ENCODE data around the gene TAF4.
A peak's percentile ranks its signal among the peaks of the same experiment; 100 is the strongest.

Gene TAF4

DNA sequence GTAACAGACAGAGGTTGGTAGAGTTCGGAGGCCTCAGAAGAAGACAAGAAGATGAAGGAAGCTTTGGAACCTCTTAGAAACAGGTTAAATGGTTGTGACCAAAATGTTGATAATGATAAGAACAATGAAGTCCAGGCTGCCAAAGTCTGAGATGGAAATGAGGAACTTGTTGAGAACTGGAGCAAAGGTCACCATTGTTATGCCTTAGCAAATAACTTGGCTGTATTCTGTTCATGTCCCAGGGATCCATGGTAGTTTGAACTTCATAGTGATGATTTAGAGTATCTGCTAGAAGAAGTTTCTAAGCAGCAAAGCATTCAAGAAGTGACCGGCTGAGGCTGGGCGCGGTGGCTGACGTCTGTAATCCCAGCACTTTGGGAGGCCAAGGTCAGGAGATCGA is 45.5 kb upstream of the TAF4 start (continued):
- no peak for TF ChIP-seq ZNF426 (tag by site-specific recombination; IDR thresholded peaks at IDR 0.05)

DNA sequence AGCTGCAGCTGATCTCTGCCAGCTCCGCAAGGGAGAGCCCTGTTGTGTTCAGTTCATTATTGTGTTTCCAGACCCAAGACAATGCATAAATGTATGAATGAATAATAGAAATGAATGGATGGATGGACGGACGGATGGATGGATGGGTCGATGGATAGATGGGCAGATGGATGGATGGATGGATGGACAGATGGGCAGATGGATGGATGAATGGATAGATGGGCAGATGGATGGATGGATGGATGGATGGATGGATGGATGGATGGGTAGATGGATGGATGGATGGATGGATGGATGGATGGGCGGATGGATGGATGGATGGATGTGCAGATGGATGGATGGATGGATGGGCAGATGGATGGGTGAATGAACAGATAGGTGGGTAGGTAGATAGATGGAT is 39.9 kb upstream of the TAF4 start:
- ChIA-PET CTCF (no interaction called here), POLR2A (interaction anchor here (0.5 to 1.8 kb wide), 2 partner anchors 11 to 16 kb away, joined by 3 to 7 read pairs; no protein-coding TSS in a partner anchor)
- H3K27ac ChIP-seq (ENCODE audit: extremely low read depth, low read depth, low read length), result no peak overlapping the region
- H3K4me1 ChIP-seq (ENCODE audit: control insufficient read depth, insufficient read depth, low read length), result no peaks in the 10 kb centered on the region
- H3K4me3 ChIP-seq (ENCODE audit: low read depth, low read length), result no peak overlapping the region
- H3K9me3 ChIP-seq (ENCODE audit: control insufficient read depth, insufficient read depth, low read depth, low read length), result no peaks in the 10 kb centered on the region
- no peak for TF ChIP-seq ZNF626 (tag by site-specific recombination; IDR thresholded peaks at IDR 0.05)
- peak; percentile 87 for TF ChIP-seq ZBTB17 (tag by site-specific recombination; IDR thresholded peaks at IDR 0.05)
- peak; percentile 97 for TF ChIP-seq ZNF366 (tag by site-specific recombination; conservative IDR thresholded peaks at IDR 0.05)
- H3K36me3 ChIP-seq (ENCODE audit: control insufficient read depth in 2 of 2, insufficient read depth in 1 of 2, low read length in 2 of 2), result no peaks in the 10 kb centered on the region

DNA sequence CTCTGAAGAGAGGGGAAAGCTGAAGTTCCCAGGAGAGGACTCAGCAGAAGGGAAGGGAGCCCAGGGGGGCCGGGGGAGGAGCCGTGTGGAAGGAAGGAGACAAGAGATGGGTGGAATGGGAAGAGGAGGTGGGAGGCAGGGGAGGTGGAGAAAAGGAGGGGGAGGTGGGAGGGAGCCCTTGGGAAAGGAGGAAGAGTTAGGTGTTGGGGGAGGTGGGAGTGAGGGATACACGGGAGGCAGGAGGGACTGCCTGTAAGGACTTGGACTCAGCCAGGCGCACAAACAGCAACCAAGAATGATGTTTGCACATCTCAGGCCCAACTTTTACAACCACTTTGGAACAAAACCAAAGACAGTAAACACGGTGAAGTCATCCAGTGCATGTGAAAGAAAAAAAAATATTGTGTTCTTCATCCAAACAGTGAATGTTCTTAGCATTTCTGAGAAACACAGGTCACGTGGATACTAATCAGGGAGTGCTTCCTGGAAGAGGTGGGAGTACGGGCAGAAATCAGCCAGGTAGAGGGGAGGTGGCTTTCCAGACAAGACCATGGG is 39.2 kb upstream of the TAF4 start:
- Histone ChIP-seq H3K4me3 (ENCODE audit: low read depth, low read length) (no peak overlapping the region), H3K27ac (ENCODE audit: extremely low read depth, low read depth, low read length) (no peak overlapping the region), H3K4me1 (ENCODE audit: control insufficient read depth, insufficient read depth, low read length) (no peaks in the 10 kb centered on the region), H3K9me3 (ENCODE audit: control insufficient read depth, insufficient read depth, low read depth, low read length) (no peaks in the 10 kb centered on the region), H3K36me3 (ENCODE audit: control insufficient read depth in 2 of 2, insufficient read depth in 1 of 2, low read length in 2 of 2) (no peaks in the 10 kb centered on the region)
- ChIA-PET CTCF (no interaction called here), POLR2A (interaction anchor here (0.5 to 0.7 kb wide), 2 partner anchors 11 to 209 kb away, joined by 3 to 4 read pairs; no protein-coding TSS in a partner anchor)
- TF ChIP-seq, protein P1, sequence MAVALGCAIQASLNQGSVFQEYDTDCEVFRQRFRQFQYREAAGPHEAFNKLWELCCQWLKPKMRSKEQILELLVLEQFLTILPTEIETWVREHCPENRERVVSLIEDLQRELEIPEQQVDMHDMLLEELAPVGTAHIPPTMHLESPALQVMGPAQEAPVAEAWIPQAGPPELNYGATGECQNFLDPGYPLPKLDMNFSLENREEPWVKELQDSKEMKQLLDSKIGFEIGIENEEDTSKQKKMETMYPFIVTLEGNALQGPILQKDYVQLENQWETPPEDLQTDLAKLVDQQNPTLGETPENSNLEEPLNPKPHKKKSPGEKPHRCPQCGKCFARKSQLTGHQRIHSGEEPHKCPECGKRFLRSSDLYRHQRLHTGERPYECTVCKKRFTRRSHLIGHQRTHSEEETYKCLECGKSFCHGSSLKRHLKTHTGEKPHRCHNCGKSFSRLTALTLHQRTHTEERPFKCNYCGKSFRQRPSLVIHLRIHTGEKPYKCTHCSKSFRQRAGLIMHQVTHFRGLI (tag by site-specific recombination; IDR thresholded peaks at IDR 0.05), result no peak
- TF ChIP-seq ZFP37 (tag by site-specific recombination; IDR thresholded peaks at IDR 0.05), result peak; percentile 86
- TF ChIP-seq ZNF335 (tag by site-specific recombination; conservative IDR thresholded peaks at IDR 0.05), result peak; percentile 77
- TF ChIP-seq, protein P2, sequence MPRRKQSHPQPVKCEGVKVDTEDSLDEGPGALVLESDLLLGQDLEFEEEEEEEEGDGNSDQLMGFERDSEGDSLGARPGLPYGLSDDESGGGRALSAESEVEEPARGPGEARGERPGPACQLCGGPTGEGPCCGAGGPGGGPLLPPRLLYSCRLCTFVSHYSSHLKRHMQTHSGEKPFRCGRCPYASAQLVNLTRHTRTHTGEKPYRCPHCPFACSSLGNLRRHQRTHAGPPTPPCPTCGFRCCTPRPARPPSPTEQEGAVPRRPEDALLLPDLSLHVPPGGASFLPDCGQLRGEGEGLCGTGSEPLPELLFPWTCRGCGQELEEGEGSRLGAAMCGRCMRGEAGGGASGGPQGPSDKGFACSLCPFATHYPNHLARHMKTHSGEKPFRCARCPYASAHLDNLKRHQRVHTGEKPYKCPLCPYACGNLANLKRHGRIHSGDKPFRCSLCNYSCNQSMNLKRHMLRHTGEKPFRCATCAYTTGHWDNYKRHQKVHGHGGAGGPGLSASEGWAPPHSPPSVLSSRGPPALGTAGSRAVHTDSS (tag by site-specific recombination; IDR thresholded peaks at IDR 0.05), result peak; percentile 30; the same call in 1 of the 2 replicates
- TF ChIP-seq, protein P3, sequence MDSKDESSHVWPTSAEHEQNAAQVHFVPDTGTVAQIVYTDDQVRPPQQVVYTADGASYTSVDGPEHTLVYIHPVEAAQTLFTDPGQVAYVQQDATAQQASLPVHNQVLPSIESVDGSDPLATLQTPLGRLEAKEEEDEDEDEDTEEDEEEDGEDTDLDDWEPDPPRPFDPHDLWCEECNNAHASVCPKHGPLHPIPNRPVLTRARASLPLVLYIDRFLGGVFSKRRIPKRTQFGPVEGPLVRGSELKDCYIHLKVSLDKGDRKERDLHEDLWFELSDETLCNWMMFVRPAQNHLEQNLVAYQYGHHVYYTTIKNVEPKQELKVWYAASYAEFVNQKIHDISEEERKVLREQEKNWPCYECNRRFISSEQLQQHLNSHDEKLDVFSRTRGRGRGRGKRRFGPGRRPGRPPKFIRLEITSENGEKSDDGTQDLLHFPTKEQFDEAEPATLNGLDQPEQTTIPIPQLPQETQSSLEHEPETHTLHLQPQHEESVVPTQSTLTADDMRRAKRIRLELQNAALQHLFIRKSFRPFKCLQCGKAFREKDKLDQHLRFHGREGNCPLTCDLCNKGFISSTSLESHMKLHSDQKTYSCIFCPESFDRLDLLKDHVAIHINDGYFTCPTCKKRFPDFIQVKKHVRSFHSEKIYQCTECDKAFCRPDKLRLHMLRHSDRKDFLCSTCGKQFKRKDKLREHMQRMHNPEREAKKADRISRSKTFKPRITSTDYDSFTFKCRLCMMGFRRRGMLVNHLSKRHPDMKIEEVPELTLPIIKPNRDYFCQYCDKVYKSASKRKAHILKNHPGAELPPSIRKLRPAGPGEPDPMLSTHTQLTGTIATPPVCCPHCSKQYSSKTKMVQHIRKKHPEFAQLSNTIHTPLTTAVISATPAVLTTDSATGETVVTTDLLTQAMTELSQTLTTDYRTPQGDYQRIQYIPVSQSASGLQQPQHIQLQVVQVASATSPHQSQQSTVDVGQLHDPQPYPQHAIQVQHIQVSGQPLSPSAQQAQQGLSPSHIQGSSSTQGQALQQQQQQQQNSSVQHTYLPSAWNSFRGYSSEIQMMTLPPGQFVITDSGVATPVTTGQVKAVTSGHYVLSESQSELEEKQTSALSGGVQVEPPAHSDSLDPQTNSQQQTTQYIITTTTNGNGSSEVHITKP (tag by site-specific recombination; IDR thresholded peaks at IDR 0.05), result 0 out of 2 replicates have a peak, but pooled peaks have one; percentile 36
- TF ChIP-seq, protein P4, sequence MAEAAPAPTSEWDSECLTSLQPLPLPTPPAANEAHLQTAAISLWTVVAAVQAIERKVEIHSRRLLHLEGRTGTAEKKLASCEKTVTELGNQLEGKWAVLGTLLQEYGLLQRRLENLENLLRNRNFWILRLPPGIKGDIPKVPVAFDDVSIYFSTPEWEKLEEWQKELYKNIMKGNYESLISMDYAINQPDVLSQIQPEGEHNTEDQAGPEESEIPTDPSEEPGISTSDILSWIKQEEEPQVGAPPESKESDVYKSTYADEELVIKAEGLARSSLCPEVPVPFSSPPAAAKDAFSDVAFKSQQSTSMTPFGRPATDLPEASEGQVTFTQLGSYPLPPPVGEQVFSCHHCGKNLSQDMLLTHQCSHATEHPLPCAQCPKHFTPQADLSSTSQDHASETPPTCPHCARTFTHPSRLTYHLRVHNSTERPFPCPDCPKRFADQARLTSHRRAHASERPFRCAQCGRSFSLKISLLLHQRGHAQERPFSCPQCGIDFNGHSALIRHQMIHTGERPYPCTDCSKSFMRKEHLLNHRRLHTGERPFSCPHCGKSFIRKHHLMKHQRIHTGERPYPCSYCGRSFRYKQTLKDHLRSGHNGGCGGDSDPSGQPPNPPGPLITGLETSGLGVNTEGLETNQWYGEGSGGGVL (tag by site-specific recombination; IDR thresholded peaks at IDR 0.05), result peak; percentile 79
- no peak for TF ChIP-seq ZNF221 (tag by site-specific recombination; IDR thresholded peaks at IDR 0.05; ENCODE audit: borderline replicate concordance)
- no peak for TF ChIP-seq ZNF423 (tag by site-specific recombination; IDR thresholded peaks at IDR 0.05)
- TF ChIP-seq ZFHX2 (tag by site-specific recombination; conservative IDR thresholded peaks at IDR 0.05), result peak; percentile 61
- TF ChIP-seq, protein P5, sequence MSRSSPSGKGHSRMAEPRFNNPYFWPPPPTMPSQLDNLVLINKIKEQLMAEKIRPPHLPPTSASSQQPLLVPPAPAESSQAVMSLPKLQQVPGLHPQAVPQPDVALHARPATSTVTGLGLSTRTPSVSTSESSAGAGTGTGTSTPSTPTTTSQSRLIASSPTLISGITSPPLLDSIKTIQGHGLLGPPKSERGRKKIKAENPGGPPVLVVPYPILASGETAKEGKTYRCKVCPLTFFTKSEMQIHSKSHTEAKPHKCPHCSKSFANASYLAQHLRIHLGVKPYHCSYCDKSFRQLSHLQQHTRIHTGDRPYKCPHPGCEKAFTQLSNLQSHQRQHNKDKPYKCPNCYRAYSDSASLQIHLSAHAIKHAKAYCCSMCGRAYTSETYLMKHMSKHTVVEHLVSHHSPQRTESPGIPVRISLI (tag by site-specific recombination; IDR thresholded peaks at IDR 0.05), result peak; percentile 62
- 0 out of 2 replicates have a peak, but pooled peaks have one; percentile 40 for TF ChIP-seq ZEB2 (tag by site-specific recombination; IDR thresholded peaks at IDR 0.05)
- TF ChIP-seq, protein P6, sequence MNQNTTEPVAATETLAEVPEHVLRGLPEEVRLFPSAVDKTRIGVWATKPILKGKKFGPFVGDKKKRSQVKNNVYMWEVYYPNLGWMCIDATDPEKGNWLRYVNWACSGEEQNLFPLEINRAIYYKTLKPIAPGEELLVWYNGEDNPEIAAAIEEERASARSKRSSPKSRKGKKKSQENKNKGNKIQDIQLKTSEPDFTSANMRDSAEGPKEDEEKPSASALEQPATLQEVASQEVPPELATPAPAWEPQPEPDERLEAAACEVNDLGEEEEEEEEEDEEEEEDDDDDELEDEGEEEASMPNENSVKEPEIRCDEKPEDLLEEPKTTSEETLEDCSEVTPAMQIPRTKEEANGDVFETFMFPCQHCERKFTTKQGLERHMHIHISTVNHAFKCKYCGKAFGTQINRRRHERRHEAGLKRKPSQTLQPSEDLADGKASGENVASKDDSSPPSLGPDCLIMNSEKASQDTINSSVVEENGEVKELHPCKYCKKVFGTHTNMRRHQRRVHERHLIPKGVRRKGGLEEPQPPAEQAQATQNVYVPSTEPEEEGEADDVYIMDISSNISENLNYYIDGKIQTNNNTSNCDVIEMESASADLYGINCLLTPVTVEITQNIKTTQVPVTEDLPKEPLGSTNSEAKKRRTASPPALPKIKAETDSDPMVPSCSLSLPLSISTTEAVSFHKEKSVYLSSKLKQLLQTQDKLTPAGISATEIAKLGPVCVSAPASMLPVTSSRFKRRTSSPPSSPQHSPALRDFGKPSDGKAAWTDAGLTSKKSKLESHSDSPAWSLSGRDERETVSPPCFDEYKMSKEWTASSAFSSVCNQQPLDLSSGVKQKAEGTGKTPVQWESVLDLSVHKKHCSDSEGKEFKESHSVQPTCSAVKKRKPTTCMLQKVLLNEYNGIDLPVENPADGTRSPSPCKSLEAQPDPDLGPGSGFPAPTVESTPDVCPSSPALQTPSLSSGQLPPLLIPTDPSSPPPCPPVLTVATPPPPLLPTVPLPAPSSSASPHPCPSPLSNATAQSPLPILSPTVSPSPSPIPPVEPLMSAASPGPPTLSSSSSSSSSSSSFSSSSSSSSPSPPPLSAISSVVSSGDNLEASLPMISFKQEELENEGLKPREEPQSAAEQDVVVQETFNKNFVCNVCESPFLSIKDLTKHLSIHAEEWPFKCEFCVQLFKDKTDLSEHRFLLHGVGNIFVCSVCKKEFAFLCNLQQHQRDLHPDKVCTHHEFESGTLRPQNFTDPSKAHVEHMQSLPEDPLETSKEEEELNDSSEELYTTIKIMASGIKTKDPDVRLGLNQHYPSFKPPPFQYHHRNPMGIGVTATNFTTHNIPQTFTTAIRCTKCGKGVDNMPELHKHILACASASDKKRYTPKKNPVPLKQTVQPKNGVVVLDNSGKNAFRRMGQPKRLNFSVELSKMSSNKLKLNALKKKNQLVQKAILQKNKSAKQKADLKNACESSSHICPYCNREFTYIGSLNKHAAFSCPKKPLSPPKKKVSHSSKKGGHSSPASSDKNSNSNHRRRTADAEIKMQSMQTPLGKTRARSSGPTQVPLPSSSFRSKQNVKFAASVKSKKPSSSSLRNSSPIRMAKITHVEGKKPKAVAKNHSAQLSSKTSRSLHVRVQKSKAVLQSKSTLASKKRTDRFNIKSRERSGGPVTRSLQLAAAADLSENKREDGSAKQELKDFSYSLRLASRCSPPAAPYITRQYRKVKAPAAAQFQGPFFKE (tag by site-specific recombination; IDR thresholded peaks at IDR 0.05; ENCODE audit: borderline replicate concordance), result no peak

Measured in HEK293 (cell line).